HepG2 (cell line): Measurements from ENCODE around the gene C1orf35. TPM values are rescaled to one million over a fixed set of nuclear protein-coding genes. Genes with fewer than 3 reads are reported as not detected.
A peak's percentile ranks its signal among the peaks of the same experiment; 100 is the strongest.

Source experiments
- FOXC1 ChIP-seq: sonication (generic); formaldehyde crosslinking; IDR thresholded peaks from 2 replicates; pipeline ENCODE4 v1.8.0; 2022; ENCODE audit warnings: mild to moderate bottlenecking, missing genetic modification reagents, borderline replicate concordance
- FOXJ3 ChIP-seq: sonication (generic); formaldehyde crosslinking; IDR thresholded peaks from 2 replicates; pipeline ENCODE4 v1.4.0; 2020; ENCODE audit warnings: missing genetic modification reagents, mild to moderate bottlenecking, borderline replicate concordance
- NKX3-1 ChIP-seq: sonication (generic); formaldehyde crosslinking; IDR thresholded peaks from 2 replicates; pipeline ENCODE4 v1.5.0; 2020; ENCODE audit warnings: missing genetic modification reagents
- REPIN1 ChIP-seq: sonication (generic); formaldehyde crosslinking; IDR thresholded peaks from 2 replicates; pipeline ENCODE4 v1.8.0; 2022; ENCODE audit warnings: missing genetic modification reagents, low read depth, mild to moderate bottlenecking, borderline replicate concordance
- SNRNP70 ChIP-seq: fragments of 200-400 bp; formaldehyde crosslinking; IDR thresholded peaks from 2 replicates; pipeline ENCODE4 v1.6.1; 2017; ENCODE audit warnings: mild to moderate bottlenecking, low read depth, low read length, moderate library complexity
- SRF ChIP-seq: IDR thresholded peaks from 2 replicates; pipeline ENCODE4 v1.6.1; 2011; ENCODE audit warnings: mild to moderate bottlenecking, low read depth, low read length, moderate library complexity
- ZIK1 ChIP-seq: sonication (generic); formaldehyde crosslinking; IDR thresholded peaks from 2 replicates; pipeline ENCODE4 v1.5.0; 2020; ENCODE audit warnings: mild to moderate bottlenecking, low read depth, missing genetic modification reagents, borderline replicate concordance
- ZNF136 ChIP-seq: sonication (generic); formaldehyde crosslinking; IDR thresholded peaks from 2 replicates; pipeline ENCODE4 v1.8.1; 2022; ENCODE audit warnings: low read depth, mild to moderate bottlenecking, moderate library complexity, missing genetic modification reagents
- ZNF224 ChIP-seq: sonication (generic); formaldehyde crosslinking; IDR thresholded peaks from 2 replicates; pipeline ENCODE4 v1.5.0; 2020; ENCODE audit warnings: mild to moderate bottlenecking, missing genetic modification reagents
- ZNF605 ChIP-seq: sonication (generic); formaldehyde crosslinking; IDR thresholded peaks from 2 replicates; pipeline ENCODE4 v1.8.0; 2022; ENCODE audit warnings: mild to moderate bottlenecking, missing genetic modification reagents
- ZNF703 ChIP-seq: sonication (generic); formaldehyde crosslinking; IDR thresholded peaks from 2 replicates; pipeline ENCODE4 v1.5.1; 2020; ENCODE audit warnings: missing genetic modification reagents, mild to moderate bottlenecking, moderate library complexity, borderline replicate concordance
- ZNF768 ChIP-seq: sonication (generic); formaldehyde crosslinking; IDR thresholded peaks from 2 replicates; pipeline ENCODE4 v1.4.0; 2020; ENCODE audit warnings: missing genetic modification reagents
- polyA plus RNA-seq, 8 experiments: library from polyadenylated mRNA; depleted of rRNA in 3 of 8; stranded (reverse) in 7 of 8; unstranded in 1 of 8; fragments of >200 nt; fragmentation: Illumina TruSeq in 4 of 8; extraction: Trizol in 4 of 8; gene quantifications; 2 replicates each; pipeline versions ENCODE4 v1.2.1 to v1.2.3, GENCODE V29; 2011 to 2016; ENCODE audit warnings: low read depth in 4 of 8, missing spikeins in 1 of 8, mixed read lengths in 1 of 8; ENCODE audit not compliant: insufficient read depth in 1 of 8
- total RNA-seq, 5 experiments: library from RNA; depleted of rRNA; stranded (reverse); fragments of >200 nt; fragmentation: Illumina TruSeq; extraction: Trizol; gene quantifications; 2 replicates each; pipeline ENCODE4 v1.2.3, GENCODE V29; 2016; ENCODE audit warnings: low read depth in 1 of 5
- TF ChIP-seq, protein P1 (sequence below): sonication (generic); formaldehyde crosslinking; IDR thresholded peaks from 2 replicates; pipeline ENCODE4 v1.4.0; 2020; ENCODE audit warnings: missing genetic modification reagents
- TF ChIP-seq, protein P2 (sequence below): sonication (generic); formaldehyde crosslinking; IDR thresholded peaks from 2 replicates; pipeline ENCODE4 v1.5.1; 2020; ENCODE audit warnings: missing genetic modification reagents, mild to moderate bottlenecking, borderline replicate concordance
- TF ChIP-seq, protein P3 (sequence below): sonication (generic); formaldehyde crosslinking; IDR thresholded peaks from 2 replicates; pipeline ENCODE4 v1.8.0; 2022; ENCODE audit warnings: missing genetic modification reagents, mild to moderate bottlenecking, borderline replicate concordance

The C1orf35 gene
- total and polyA plus RNA-seq, 2 of the 13 experiments (the other 11 are each of a cell fraction or from before 2014, with no cell fraction given) = 8.1 to 19.3 TPM

DNA sequence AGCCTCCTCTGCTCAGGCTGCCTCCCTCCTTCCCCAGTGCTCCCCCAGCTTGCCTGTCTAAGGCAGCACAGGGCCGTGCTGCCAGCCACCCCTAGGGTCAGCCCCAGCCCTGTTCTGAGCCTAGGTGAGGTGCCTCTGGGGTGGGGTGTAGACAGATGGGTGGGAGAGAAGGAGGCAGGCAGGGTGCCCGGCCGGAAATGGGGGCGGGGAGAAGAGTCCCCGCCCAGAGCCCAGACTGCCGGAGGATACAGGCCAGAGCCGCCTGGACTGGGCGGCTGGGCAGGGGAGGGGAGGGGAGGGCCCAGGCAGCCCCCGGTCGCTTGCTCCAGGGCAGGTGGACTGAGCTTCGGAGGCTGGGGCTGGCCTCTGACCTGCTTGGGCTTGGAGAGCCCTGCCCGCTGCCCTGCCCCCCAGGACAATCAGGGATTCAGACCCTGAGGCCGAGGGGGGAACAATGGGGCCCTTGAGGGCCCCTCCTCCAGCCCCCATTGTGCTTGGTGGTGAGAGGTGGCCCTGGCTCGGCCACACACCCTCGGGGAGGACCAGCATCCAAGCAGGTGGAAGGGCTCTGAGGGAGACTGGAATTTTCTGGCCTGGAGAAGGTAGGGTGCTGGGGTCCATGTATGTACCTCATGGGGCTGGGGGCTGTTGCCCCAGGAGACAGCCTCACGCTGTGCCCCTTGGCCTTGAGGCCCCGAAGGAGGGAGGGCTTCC, 46.4 kb upstream of the C1orf35 start, which contains the start of gene GJC2 (continued):
- TF ChIP-seq ZNF605 (CRISPR knock-in tag) (0 out of 2 replicates have a peak, but pooled peaks have one; percentile 36), NKX3-1 (CRISPR knock-in tag) (no peak), SNRNP70 (no peak), ZNF136 (peak; percentile 58; the same call in 1 of the 2 replicates), ZNF768 (no peak), FOXC1 (CRISPR knock-in tag) (no peak), FOXJ3 (no peak), ZNF703 (CRISPR knock-in tag) (no peak), REPIN1 (CRISPR knock-in tag) (peak; percentile 53; the same call in 1 of the 2 replicates), SRF (no peak), ZIK1 (CRISPR knock-in tag) (no peak), ZNF224 (CRISPR knock-in tag) (no peak)
- TF ChIP-seq, protein P1, sequence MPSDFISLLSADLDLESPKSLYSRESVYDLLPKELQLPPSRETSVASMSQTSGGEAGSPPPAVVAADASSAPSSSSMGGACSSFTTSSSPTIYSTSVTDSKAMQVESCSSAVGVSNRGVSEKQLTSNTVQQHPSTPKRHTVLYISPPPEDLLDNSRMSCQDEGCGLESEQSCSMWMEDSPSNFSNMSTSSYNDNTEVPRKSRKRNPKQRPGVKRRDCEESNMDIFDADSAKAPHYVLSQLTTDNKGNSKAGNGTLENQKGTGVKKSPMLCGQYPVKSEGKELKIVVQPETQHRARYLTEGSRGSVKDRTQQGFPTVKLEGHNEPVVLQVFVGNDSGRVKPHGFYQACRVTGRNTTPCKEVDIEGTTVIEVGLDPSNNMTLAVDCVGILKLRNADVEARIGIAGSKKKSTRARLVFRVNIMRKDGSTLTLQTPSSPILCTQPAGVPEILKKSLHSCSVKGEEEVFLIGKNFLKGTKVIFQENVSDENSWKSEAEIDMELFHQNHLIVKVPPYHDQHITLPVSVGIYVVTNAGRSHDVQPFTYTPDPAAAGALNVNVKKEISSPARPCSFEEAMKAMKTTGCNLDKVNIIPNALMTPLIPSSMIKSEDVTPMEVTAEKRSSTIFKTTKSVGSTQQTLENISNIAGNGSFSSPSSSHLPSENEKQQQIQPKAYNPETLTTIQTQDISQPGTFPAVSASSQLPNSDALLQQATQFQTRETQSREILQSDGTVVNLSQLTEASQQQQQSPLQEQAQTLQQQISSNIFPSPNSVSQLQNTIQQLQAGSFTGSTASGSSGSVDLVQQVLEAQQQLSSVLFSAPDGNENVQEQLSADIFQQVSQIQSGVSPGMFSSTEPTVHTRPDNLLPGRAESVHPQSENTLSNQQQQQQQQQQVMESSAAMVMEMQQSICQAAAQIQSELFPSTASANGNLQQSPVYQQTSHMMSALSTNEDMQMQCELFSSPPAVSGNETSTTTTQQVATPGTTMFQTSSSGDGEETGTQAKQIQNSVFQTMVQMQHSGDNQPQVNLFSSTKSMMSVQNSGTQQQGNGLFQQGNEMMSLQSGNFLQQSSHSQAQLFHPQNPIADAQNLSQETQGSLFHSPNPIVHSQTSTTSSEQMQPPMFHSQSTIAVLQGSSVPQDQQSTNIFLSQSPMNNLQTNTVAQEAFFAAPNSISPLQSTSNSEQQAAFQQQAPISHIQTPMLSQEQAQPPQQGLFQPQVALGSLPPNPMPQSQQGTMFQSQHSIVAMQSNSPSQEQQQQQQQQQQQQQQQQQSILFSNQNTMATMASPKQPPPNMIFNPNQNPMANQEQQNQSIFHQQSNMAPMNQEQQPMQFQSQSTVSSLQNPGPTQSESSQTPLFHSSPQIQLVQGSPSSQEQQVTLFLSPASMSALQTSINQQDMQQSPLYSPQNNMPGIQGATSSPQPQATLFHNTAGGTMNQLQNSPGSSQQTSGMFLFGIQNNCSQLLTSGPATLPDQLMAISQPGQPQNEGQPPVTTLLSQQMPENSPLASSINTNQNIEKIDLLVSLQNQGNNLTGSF (CRISPR knock-in tag) = no peak
- TF ChIP-seq, protein P2, sequence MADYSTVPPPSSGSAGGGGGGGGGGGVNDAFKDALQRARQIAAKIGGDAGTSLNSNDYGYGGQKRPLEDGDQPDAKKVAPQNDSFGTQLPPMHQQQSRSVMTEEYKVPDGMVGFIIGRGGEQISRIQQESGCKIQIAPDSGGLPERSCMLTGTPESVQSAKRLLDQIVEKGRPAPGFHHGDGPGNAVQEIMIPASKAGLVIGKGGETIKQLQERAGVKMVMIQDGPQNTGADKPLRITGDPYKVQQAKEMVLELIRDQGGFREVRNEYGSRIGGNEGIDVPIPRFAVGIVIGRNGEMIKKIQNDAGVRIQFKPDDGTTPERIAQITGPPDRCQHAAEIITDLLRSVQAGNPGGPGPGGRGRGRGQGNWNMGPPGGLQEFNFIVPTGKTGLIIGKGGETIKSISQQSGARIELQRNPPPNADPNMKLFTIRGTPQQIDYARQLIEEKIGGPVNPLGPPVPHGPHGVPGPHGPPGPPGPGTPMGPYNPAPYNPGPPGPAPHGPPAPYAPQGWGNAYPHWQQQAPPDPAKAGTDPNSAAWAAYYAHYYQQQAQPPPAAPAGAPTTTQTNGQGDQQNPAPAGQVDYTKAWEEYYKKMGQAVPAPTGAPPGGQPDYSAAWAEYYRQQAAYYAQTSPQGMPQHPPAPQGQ (CRISPR knock-in tag) = no peak
- TF ChIP-seq, protein P3, sequence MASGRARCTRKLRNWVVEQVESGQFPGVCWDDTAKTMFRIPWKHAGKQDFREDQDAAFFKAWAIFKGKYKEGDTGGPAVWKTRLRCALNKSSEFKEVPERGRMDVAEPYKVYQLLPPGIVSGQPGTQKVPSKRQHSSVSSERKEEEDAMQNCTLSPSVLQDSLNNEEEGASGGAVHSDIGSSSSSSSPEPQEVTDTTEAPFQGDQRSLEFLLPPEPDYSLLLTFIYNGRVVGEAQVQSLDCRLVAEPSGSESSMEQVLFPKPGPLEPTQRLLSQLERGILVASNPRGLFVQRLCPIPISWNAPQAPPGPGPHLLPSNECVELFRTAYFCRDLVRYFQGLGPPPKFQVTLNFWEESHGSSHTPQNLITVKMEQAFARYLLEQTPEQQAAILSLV = no peak
